ENCODE measurements around the gene TSHZ3.

TSHZ3 gene

DNA sequence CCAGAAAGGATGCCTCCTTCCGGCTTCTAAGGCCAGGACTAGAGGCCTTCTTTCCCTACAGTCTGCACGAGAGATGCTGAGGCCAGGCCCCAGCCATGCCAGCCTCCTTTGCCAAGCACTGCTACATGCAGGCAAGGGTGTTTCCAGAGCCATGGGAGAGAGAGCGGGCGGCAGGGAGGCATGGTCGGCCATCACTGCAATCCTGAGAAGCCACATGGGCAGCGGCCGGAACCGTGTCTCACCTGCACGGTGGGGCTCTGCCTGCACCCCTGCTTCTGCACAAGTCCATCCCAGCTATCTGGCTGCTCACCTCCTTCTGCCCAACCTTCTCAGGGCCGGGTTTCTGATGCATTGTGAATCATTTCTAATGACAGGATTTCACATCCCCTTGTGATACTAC lies 35.1 kb downstream of the TSHZ3 start:
- DNase-seq (ENCODE audit: low read depth in 2 of 2, low spot score in 1 of 2), result no peak

- no peak for DNase-seq (ENCODE audit: low read depth in 2 of 2, low spot score in 1 of 2)
Observed at GRCh38 chr19:31313291-31314030, 35.8 kb downstream of the TSHZ3 start.

DNA sequence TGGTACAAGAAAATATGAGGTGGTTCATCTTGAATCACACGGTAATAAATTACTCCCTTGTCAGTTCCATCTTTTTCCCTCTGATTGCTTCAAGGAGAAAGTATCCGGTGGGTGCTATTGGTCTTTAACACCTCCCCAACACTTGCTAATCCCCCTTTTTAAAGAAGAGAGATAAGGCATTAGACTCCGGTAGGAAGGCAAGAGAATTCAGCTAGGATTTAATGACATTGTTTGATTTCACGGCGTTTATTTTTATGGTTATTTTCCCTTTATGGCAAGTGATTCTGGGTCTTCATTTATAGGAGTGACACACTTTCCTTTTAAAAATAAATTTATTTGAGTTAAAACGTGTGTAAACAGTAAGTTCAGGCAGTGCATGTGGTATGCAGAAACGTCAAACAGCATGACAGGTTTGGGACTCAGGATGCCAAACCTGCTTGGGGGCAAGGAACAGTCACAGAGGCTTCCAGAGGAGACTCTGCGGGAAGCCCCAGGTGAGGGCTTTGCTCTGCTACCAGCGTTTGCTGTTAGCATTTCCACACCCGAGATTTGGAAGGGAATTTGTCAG lies 36.5 kb downstream of the TSHZ3 start:
- no peak for DNase-seq (ENCODE audit: low read depth in 2 of 2, low spot score in 1 of 2)

DNA sequence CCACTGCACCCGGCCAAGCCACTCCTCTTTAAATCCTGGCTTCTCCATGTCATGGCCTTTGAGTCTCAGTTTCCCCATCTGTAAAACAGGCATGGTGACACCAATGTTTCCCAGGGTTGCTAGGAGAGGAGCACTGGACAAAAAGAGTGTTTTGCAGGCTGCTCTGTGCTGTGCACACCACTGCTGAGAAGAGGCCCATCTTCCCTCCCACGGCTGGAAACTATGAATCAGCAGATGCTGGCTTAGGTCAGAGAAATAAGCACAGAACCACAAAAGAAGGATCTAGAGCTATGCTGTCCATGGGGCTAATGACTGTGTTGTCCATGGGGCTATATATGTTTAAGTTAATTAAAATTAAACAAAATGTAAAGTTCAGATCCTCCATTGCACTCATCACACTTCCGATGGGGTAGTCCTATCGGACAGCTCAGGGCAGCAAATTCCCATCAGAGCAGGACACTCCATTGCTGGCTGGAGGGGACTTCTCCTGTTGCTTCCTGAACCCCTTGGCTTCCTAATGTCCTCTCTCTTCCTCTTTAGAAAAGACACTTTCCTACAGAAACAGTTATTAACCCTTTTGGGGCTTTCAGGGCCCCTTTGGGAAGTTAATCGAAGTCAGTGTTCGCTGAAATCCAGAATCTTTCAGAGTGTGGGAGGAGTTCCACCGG lies 37.1 kb downstream of the TSHZ3 start:
- peak in 1 of 2 donors; percentile 2 for DNase-seq (ENCODE audit: low read depth in 2 of 2, low spot score in 1 of 2)

DNA sequence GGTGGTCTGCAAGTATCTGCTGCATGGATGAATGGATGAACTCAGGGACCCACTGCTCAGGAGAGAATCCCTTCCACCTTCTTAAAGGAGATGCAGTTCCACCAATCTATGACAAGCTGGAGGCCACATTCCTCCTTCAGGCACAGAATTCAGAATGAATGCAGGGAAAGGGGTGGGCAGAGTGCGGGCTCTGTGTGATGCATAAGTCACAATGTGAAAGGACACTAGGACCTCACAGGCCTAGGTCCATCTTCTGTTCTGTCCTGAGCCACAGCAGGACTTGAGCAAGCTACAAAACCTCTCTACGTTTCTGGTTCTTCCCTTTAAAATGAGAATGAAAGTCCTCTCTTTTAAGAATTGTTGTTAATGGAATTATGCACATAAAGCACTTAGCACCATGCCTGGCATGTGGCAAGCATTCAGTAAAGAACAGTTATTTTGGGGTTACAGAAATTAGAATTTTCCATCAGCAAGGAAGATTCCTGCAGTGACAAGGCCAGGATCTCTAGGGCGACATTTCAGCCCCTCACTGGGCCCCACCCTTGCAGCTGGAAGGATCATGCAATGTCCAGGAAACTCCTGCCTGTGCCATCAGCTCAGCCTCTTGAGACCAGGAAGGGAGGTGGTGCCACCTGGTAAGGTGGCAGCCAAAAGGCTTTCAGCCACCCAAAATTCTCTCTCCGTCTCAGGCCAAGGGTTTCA lies 38.7 kb downstream of the TSHZ3 start:
- DNase-seq (ENCODE audit: low read depth in 2 of 2, low spot score in 1 of 2), result no peak

GRCh38 chr19:31308781-31309180 lies 40.5 kb downstream of the TSHZ3 start:
- DNase-seq (ENCODE audit: low read depth in 2 of 2, low spot score in 1 of 2), result no peak

- no peak for DNase-seq (ENCODE audit: low read depth in 2 of 2, low spot score in 1 of 2)
Observed at GRCh38 chr19:31307071-31307669, 42.1 kb downstream of the TSHZ3 start.

- no peak for DNase-seq (ENCODE audit: low read depth in 2 of 2, low spot score in 1 of 2)
Observed at GRCh38 chr19:31306006-31306753, 43.1 kb downstream of the TSHZ3 start.

GRCh38 chr19:31304831-31305312 lies 44.4 kb downstream of the TSHZ3 start:
- DNase-seq (ENCODE audit: low read depth in 2 of 2, low spot score in 1 of 2), result no peak

DNA sequence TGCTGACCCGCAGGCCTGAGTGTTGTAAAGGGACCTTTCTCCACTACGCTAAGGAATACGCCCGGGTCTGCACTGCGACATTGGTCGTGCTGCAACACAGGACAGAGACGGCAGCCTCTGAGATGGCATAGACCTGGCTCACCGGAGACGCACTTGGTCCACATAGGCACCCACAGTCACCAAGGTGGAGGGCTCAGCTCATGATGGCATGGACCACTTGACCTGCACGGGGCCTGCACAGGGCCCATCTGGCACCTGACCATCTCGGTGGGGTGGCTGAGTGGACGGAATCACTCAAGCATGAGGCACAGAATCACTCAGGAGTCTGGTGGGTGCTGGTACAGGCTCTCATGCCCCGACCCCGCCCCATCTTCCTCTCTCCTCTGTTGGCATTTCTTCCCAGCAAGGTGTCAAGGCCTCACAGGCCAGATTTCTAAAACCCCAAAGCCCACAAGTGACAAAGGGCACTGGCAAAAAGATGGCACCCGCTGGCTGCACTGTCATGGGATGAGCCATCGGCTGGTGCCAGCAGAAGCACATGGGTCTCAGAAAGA lies 45.9 kb downstream of the TSHZ3 start:
- DNase-seq (ENCODE audit: low read depth in 2 of 2, low spot score in 1 of 2), result no peak

DNA sequence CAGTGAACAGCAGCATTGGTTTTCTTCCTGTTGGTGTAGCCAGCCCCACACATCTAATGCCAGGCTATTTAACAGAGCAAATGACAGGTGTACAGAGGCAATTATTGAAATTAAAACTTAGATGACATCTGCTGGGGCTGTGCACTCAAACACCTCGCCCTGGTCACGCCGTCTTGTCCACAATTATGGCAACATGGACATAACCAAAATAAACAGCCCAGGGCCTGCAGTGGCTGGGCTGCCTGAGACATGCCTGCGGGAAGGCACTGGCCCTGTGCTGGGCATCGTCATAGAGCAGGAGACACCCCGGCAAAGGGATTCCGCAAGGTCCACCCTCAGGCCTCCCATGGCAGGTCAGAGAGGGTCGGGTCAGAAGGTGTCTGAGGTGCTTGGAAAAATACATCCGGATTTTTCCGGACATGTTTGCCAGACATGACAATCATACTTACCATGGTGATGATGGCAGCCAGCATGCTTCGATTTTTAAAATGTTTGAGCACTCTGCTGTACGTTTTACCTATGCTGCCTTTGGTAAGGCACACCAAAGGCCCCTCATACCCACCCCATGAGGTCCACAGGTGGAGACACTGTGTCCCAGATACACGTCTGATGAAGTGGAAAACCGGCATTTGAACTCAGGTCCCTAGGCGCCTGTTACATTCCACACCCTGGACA lies 47.8 kb downstream of the TSHZ3 start:
- DNase-seq (ENCODE audit: low read depth in 2 of 2, low spot score in 1 of 2), result no peak

- DNase-seq (ENCODE audit: low read depth in 2 of 2, low spot score in 1 of 2), result no peak
Observed at GRCh38 chr19:31300422-31300821, 48.8 kb downstream of the TSHZ3 start.

- no peak for DNase-seq (ENCODE audit: low read depth in 2 of 2, low spot score in 1 of 2)
Observed at GRCh38 chr19:31299665-31300064, 49.6 kb downstream of the TSHZ3 start.

DNA sequence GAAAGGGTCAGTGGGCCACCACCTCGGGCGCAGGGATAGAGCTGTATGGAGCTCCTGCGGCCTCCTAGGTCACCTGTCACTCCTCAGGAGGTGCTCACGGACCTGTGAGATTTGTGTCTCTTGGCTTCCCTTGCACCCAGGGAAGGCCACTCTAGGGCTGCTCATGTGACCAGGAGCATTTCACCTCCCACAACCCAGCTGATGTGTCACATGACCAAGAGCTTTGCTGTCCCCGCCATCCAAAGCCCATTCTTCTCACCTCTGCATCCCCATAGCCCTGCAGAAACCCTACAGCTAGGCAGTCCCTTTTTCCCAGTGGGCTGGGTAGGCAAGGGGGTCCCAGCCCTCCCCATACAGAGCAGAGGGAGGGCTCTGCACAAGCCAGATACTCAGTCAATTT lies 51.2 kb downstream of the TSHZ3 start:
- no peak for DNase-seq (ENCODE audit: low read depth in 2 of 2, low spot score in 1 of 2)

DNA sequence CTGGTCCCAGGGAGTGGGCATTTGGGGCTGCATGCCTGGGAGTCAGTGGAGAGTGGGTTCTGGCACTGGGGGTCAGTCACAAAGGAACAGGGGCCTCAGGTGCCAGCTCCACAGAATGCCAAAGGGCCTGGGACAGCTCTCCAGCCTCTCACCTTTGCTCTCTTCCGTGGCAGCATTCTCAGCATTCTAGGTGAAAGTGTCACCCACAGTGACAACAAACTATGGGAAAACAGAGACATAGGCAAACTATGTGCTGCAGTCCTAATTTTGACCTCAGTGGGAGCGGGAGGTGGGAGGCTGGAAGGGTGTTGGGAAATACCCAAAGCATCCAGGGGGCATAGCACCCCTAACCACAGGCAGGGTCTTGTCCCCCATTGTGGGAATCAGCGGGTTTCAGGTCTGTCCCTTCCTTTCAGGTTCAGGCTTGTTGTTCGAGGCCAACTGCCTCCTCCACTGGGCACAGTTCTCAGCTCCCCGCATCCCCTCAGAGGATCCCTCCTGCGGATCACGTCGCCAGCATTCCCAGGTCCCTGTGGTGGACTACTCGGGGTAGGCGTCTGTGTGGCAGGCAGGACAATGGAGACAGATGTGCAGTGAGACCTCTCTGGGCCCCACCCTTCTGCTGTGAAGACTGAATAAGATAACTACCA lies 52.4 kb downstream of the TSHZ3 start:
- DNase-seq (ENCODE audit: low read depth in 2 of 2, low spot score in 1 of 2), result no peak

DNA sequence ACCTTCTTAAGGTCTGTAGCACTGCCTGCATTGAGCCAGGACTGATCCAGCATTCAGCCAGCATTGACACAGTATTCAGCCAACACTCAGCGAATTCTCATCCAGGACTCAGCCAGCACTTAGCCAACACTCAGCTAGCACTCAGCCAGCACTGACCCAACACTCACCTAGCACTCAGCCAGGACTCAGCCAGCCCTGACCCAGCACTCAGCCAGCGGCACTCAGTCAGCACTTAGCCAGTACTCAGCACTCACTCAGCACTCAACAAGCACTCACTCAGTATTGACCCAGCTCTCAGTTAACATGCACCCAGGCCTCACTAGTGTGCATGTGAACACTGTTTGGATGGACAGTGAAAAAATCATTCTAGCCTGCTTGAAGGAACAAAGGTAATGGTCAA lies 55.0 kb downstream of the TSHZ3 start:
- DNase-seq (ENCODE audit: low read depth in 2 of 2, low spot score in 1 of 2), result no peak

DNA sequence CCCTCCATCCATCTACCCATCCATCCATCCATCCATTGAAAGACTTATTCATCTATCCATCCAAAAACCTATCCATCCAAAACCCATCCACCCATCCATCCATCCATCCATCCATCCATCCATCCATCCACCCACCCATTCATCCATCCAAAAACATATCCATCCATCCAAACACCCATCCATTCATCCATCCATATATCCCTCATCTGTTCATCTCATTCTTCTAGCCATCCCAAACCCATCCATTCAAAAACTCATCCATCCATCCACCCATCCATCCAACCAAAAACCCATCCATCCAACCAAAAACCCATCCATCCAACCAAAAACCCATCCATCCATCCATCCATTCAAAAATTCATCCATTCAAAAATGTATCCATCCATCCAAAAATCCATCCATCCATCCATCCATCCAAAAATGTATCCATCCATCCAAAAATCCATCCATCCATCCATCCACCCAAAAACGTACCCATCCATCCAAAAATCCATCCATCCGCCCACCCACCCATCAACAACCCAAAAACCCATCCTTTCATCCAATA lies 56.5 kb downstream of the TSHZ3 start:
- DNase-seq (ENCODE audit: low read depth in 2 of 2, low spot score in 1 of 2), result no peak

GRCh38 chr19:31290931-31291590 lies 58.2 kb downstream of the TSHZ3 start:
- DNase-seq (ENCODE audit: low read depth in 2 of 2, low spot score in 1 of 2), result no peak

All from stimulated activated CD8-positive, alpha-beta memory T cell treated with anti-CD3 and anti-CD28 coated beads, Interleukin-4, amount 100 ng/mL, for 4 hours (primary cell).